Measurements from ENCODE around the gene SIT1. TPM values are rescaled to one million over a fixed set of nuclear protein-coding genes. Genes with fewer than 3 reads are reported as not detected.

The SIT1 gene, protein sequence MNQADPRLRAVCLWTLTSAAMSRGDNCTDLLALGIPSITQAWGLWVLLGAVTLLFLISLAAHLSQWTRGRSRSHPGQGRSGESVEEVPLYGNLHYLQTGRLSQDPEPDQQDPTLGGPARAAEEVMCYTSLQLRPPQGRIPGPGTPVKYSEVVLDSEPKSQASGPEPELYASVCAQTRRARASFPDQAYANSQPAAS
- total RNA-seq (2014; rRNA removed; shearing (Covaris generic)) (14.7 and 16.4 TPM in 2 replicates), polyA plus RNA-seq (2016; fragmentation: Nextera tagmentation; extraction: Ambion mirVana) (13.2 TPM in 2 replicates)
- long read RNA-seq, transcript SIT1-201 (5 exons, 1,231 nt) = major isoform, 6 of 7 reads
- long read RNA-seq, partial matches to known transcripts = 1 of 7 reads
- long read RNA-seq, other reads (novel, unspliced or antisense) = 0 of 7 reads

DNA sequence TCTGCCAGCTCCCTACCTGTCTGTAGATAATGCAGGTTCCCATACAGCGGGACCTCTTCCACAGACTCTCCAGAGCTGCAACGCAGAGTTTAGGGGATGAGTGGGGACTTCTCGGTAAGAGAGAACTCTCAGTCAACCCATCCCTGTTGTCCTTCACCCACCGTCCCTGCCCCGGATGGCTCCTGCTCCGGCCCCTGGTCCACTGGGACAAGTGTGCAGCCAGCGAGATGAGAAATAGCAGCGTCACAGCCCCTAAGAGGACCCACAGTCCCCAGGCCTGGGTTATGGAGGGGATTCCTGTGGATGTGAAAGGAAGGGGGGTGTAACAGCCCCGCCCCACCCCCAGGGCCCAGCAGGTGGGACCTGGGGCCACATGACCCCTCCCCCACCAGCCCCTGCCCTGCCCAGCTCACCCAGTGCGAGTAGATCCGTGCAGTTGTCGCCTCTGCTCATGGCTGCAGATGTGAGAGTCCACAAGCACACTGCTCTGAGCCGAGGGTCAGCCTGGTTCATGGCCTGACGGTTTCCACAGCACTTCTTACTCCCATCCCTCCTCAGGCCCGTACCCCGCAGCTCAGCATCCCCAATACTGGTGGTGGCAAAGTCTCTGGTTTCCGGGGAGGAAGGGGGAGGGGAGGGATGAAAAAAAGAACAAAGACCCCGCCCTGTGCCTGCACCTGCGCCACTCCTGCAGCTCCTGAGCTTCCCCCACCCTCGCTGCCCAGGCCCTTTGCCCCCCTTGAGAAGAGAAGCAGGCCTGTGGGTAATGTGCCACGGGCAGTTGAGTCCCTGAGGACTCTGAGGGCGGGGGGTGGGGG is at the start of gene SIT1:
Gene SIT1, minus strand, starts transcription at position 591 of the 818 bp plus-strand sequence. Its CDS starts 78 bp downstream, at position 513.
- no peaks in the 10 kb centered on the region; the same call in 2 of the 3 replicates for H3K9me3 Mint-ChIP-seq
- peaks cover 39% of the 10 kb centered on the region for H3K4me1 ChIP-seq (ENCODE audit: insufficient read depth)
- H3K27me3 Mint-ChIP-seq (ENCODE audit: insufficient read depth, low read depth, poor library complexity) = peaks cover 31% of the 10 kb centered on the region
- H3K27ac Mint-ChIP-seq = no peak within 1 kb of the TSS
- peak; percentile 5 for ATAC-seq
- peaks cover 48% of the 10 kb centered on the region for H3K4me1 Mint-ChIP-seq
- H4K20me1 ChIP-seq (replicated peaks; ENCODE audit: insufficient read depth) = no peaks in the 10 kb centered on the region
- H3K36me3 Mint-ChIP-seq (ENCODE audit: low read depth) = no peaks in the 10 kb centered on the region; the same call in 2 of the 3 replicates
- peaks cover 11% of the 10 kb centered on the region; the same call in 1 of the 2 replicates for H3F3A ChIP-seq (replicated peaks; ENCODE audit: low read depth)
- DNase-seq (ENCODE audit: low spot score) = peak; percentile 75
- no peaks in the 10 kb centered on the region for H3K27me3 ChIP-seq (ENCODE audit: insufficient read depth)
- H3K9me2 ChIP-seq (ENCODE audit: insufficient read depth) = no peaks in the 10 kb centered on the region
- peak within 1 kb of the TSS; percentile 54 for H3K4me3 ChIP-seq
- no peak within 1 kb of the TSS for H3K27ac ChIP-seq (ENCODE audit: low read depth)
- no peaks in the 10 kb centered on the region for H3K79me2 ChIP-seq (replicated peaks; ENCODE audit: insufficient read depth)
- peak; percentile 20; the same call in 1 of the 2 replicates for TF ChIP-seq POLR2AphosphoS5 (IDR thresholded peaks at IDR 0.05; ENCODE audit: low read depth)
- TF ChIP-seq, protein P1, sequence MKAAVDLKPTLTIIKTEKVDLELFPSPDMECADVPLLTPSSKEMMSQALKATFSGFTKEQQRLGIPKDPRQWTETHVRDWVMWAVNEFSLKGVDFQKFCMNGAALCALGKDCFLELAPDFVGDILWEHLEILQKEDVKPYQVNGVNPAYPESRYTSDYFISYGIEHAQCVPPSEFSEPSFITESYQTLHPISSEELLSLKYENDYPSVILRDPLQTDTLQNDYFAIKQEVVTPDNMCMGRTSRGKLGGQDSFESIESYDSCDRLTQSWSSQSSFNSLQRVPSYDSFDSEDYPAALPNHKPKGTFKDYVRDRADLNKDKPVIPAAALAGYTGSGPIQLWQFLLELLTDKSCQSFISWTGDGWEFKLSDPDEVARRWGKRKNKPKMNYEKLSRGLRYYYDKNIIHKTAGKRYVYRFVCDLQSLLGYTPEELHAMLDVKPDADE (IDR thresholded peaks at IDR 0.05) = no peak
- H3K4me2 ChIP-seq = peak within 1 kb of the TSS; percentile 79
- no peaks in the 10 kb centered on the region for H3K36me3 ChIP-seq (ENCODE audit: insufficient read depth)
- peak within 1 kb of the TSS; percentile 96 for H2AFZ ChIP-seq
- H3K4me3 Mint-ChIP-seq = peak within 1 kb of the TSS; percentile 61

DNA sequence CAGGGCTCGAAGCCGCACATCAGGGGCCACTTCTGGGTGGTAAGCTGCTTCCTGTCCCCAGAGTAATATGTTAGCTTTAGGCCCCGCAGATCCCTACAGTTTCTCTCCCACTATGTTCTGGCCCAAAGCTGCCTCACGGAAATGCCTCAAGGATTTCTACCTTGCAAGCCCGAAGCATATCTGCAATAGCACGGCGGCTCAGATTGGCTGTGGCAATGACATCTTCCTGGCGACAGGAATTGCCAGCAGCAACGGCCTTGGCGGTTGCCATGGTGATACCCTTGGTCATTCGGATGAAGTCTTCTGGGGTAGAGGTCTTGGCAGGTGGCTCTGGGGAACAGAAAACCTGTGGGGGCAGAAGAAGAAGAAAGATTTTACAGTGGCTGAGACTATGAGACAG is 49.3 kb upstream of the SIT1 start:
- H3K4me2 ChIP-seq = no peak overlapping the region
- peaks cover 6% of the 10 kb centered on the region for H3F3A ChIP-seq (replicated peaks; ENCODE audit: low read depth)
- no peak for ATAC-seq
- Mint-ChIP-seq H3K4me3 (no peak overlapping the region), H3K27ac (no peak overlapping the region), H3K36me3 (ENCODE audit: low read depth) (no peaks in the 10 kb centered on the region; the same call in none of the 3 replicates), H3K9me3 (no peaks in the 10 kb centered on the region), H3K4me1 (no peaks in the 10 kb centered on the region), H3K27me3 (ENCODE audit: insufficient read depth, low read depth, poor library complexity) (peaks cover 10% of the 10 kb centered on the region)
- no peak overlapping the region for H2AFZ ChIP-seq
- peak; percentile 42 for DNase-seq (ENCODE audit: low spot score)
- no peak overlapping the region for H3K4me3 ChIP-seq
- no peaks in the 10 kb centered on the region for H4K20me1 ChIP-seq (replicated peaks; ENCODE audit: insufficient read depth)
- no peak overlapping the region for H3K27ac ChIP-seq (ENCODE audit: low read depth)
- H3K9me2 ChIP-seq (ENCODE audit: insufficient read depth) = no peaks in the 10 kb centered on the region
- no peaks in the 10 kb centered on the region for H3K27me3 ChIP-seq (ENCODE audit: insufficient read depth)
- H3K79me2 ChIP-seq (replicated peaks; ENCODE audit: insufficient read depth) = no peaks in the 10 kb centered on the region
- H3K4me1 ChIP-seq (ENCODE audit: insufficient read depth) = no peaks in the 10 kb centered on the region
- H3K36me3 ChIP-seq (ENCODE audit: insufficient read depth) = peaks cover 31% of the 10 kb centered on the region; the same call in 1 of the 2 replicates
- TF ChIP-seq ZNF331 (CRISPR knock-in tag; IDR thresholded peaks at IDR 0.05; ENCODE audit: low read depth) (no peak), EZH2phosphoT487 (IDR thresholded peaks at IDR 0.05; ENCODE audit: unreplicated experiment) (no peak), STAT1 (IDR thresholded peaks at IDR 0.05; ENCODE audit: unreplicated experiment) (no peak), EZH2 (IDR thresholded peaks at IDR 0.05; ENCODE audit: low read depth, unreplicated experiment) (no peak), CREB1 (CRISPR knock-in tag; IDR thresholded peaks at IDR 0.05; ENCODE audit: low read depth) (no peak), NANOG (IDR thresholded peaks at IDR 0.05; ENCODE audit: borderline replicate concordance) (no peak)
- TF ChIP-seq, protein P2, sequence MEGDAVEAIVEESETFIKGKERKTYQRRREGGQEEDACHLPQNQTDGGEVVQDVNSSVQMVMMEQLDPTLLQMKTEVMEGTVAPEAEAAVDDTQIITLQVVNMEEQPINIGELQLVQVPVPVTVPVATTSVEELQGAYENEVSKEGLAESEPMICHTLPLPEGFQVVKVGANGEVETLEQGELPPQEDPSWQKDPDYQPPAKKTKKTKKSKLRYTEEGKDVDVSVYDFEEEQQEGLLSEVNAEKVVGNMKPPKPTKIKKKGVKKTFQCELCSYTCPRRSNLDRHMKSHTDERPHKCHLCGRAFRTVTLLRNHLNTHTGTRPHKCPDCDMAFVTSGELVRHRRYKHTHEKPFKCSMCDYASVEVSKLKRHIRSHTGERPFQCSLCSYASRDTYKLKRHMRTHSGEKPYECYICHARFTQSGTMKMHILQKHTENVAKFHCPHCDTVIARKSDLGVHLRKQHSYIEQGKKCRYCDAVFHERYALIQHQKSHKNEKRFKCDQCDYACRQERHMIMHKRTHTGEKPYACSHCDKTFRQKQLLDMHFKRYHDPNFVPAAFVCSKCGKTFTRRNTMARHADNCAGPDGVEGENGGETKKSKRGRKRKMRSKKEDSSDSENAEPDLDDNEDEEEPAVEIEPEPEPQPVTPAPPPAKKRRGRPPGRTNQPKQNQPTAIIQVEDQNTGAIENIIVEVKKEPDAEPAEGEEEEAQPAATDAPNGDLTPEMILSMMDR (conservative IDR thresholded peaks at IDR 0.05; ENCODE audit: low read depth in 2 of 2) = no peak
- TF ChIP-seq, protein P3, sequence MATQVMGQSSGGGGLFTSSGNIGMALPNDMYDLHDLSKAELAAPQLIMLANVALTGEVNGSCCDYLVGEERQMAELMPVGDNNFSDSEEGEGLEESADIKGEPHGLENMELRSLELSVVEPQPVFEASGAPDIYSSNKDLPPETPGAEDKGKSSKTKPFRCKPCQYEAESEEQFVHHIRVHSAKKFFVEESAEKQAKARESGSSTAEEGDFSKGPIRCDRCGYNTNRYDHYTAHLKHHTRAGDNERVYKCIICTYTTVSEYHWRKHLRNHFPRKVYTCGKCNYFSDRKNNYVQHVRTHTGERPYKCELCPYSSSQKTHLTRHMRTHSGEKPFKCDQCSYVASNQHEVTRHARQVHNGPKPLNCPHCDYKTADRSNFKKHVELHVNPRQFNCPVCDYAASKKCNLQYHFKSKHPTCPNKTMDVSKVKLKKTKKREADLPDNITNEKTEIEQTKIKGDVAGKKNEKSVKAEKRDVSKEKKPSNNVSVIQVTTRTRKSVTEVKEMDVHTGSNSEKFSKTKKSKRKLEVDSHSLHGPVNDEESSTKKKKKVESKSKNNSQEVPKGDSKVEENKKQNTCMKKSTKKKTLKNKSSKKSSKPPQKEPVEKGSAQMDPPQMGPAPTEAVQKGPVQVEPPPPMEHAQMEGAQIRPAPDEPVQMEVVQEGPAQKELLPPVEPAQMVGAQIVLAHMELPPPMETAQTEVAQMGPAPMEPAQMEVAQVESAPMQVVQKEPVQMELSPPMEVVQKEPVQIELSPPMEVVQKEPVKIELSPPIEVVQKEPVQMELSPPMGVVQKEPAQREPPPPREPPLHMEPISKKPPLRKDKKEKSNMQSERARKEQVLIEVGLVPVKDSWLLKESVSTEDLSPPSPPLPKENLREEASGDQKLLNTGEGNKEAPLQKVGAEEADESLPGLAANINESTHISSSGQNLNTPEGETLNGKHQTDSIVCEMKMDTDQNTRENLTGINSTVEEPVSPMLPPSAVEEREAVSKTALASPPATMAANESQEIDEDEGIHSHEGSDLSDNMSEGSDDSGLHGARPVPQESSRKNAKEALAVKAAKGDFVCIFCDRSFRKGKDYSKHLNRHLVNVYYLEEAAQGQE (IDR thresholded peaks at IDR 0.05; ENCODE audit: unreplicated experiment) = no peak

All from GM23338 (cell line).